Measurements from ENCODE around the gene TCERG1L.
"Not testable (repeated sequence)": the region's sequence is repeated elsewhere in the genome, so short reads cannot be mapped to it uniquely, and the experiment has no call there.

Gene TCERG1L

DNA sequence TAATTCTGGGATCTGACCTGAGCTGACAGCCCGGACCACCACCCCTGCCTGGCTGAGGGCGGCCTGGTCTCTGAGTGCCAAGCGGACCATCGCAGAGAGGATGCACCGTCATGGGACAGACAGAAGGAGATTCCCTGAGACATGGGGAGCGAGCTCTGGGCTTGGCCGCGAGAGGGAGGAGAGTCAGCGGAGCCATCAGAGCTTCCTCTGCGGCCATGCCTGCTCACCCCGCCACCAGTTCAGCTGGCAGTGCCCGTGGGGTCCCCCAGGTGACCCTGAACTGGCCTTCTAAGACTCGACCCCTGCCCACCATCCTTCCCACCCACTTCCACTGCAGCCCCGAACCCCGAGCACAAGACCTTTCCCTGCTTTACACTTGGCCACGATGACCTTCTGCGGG, 152.8 kb downstream of the TCERG1L start:
- DNase-seq = no peak

DNA sequence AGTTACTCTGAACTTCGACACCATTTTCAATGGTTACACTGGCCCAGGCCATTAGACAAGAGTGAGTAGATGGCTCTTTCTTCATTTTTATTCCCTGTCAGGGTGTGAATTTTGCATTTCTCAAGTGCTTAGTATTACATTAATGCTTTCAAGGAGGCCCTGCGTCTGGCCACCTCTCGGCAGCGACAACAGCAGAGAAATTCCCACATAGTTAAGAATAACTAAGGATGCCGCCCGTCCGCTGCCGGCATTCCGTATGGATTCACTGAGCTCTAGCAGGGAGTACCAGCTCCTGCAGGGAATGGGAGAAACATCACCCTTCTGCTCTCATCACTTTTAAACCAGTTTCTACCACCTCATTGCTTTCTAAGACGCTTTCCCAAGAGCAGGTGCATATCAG, 153.6 kb downstream of the TCERG1L start:
- DNase-seq = no peak

DNA sequence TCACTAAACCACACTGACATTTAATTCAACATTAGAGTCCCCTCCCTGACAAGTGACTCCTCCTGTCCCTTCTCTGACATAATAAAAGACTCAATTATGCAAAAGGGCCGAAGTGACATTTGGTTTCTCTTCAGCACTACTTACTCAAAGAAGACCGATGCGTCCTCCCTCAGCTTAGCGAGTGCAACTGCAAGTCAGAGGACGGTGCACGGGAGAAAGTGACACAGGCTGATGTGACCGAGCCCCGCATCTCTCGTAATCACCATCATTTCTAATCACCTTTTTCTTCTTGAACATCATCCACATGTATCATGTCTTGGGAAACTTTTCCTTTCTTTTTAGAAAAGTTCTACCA, 155.7 kb downstream of the TCERG1L start:
- no peak for DNase-seq

DNA sequence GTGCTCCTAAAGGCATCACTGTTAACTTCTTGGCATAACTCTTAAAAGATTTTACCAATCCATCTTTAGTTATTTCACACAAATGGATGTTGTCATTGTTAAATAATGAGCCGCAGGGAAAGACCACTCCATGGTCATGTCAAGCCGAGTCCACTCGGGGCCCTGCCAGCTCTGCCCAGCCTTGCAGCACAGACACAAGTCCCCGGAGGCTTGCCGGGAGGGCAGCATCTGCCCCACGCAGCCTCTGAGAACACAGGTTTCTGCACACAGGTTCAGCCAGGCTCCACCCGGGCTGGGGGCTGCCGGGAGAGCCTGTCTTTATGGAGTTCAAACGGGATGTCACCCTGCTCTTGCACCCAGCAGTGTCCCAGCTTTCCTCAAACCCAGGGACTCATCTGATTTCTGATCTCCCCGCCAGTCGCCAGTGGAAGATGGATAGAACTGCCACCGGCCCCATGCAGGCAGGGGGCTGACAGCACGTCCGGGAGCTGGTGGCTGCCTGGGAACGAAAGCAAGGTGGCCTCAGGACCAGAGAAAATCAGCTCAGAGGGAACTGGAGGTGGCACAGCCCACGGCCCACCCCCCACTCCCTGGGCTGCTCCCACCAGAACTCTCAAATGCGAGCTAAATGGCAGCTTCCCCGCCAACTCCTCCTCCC, 156.2 kb downstream of the TCERG1L start:
- no peak for DNase-seq

DNA sequence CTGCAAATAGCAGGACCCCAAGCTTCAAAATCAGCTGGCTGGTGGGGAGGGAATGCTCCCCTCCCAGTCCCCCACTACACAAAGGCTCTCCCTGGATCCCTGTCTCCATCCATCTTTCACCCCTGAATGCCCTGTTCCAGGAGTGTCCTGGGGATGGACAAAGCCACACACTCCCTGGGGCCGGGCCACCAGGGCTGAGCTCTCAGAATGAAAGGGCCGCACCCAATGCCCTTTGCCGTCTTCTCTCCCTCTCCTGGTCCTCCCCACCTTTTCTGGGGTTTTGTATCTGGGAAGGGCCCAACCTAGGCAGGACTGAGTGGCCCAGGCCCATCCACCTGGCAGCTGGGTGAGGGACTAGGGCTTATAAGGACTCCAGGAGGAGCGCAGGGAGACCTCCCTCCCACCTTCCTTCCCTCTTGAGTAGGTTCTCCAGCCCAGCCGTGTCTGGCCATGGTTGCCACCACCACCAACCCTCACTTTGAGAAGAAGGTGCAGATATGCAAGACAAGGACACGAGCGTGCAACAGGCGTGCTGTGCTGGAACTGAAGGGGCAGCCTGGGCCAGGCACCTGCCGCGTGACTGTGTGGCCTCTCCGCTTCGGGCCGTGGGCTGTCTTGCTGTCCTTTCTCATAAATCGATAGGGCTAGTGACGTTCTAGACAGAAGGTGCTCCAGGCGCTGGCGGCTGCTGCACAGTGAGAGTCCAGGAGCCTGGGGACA, 157.1 kb downstream of the TCERG1L start:
- DNase-seq = no peak

DNA sequence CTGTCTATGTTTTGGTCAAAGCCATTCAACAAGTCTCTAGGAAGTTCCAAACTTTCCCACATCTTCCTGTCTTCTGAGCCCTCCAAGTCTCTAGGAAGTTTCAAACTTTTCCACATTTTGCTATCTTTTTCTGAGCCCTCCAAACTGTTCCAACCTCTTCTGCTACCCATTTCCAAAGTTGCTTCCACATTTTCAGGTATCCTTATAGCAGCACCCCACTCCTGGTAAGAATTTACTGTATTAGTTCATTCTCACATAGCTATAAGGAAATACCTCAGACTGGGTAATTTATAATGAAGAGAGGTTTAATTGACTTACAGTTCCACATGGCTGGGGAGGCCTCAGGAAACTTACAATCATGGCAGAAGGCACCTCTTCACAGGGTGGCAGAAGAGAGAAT, 159.1 kb downstream of the TCERG1L start:
- not testable (repeated sequence) for DNase-seq

DNA sequence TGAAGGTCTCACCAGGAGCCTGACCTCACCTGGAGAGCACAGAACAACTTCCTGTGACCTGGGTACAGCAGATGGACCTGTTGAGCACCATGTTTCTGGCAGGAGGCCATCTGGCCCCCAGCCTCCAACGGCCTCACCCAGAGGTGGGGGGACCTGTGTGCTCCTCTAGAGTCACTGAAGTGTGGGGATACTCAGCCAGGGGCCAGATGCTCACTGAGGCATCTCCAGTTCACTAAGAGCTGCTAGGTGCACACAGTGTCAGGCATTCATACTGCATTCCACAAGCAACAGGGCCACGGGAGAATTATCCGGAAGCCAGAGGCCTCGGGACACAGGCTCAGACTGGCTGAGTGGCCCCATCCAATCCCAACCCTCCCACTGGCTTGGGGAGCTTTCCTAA, 161.4 kb downstream of the TCERG1L start:
- no peak for DNase-seq

DNA sequence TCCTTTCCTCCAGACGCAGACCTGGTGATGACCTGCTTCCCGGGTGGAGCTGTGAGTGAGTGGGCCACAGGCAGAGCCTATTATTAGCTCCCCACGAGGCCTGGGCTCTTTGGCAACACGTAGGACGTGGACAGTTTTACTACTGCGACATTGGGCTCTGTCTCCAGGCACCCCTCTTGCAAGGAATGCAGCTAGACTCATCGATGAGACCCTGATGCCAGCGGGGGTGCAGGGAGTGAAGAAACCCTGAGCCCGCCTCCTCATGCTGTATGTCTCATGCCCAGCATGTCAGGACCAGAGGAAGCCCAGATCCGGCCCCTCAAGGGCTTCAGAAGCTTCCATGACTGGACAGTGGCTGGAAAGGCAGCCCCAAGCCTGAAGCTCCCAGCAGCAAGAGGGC, 161.9 kb downstream of the TCERG1L start:
- no peak for DNase-seq

DNA sequence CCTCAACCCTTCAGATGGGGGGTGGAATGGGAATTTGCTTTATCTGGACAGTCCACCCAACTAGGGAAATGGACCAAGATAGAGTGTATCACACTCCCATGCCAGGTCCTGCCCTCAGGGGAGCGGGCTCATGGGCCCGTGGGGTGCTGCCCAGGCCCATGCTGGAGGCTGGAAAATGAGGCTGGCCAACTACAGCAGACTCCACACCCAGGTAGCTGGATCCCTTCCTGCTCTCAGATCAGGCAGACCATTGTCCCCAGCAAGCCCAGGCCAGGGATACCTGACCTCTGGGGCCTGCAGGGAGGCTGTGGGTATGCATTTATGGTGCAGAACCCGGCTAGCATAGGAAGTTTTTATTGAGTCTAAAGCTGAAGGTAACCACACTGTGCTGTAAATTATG, 162.4 kb downstream of the TCERG1L start:
- DNase-seq = no peak

DNA sequence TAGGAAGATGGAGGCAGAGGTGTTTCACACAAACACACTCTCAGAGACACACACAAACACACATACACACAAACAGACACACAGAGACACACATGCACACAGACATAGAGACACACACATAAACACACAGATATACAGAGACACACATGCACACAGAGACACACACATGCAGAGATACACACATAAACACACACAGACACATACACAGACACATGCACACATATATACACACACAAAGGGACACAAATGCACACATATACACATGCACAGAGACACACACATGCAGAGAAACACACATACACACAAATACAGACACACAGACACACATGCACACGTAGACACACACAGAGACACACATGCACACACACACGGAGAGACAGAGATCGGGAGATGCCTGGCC, 163.3 kb downstream of the TCERG1L start:
- no peak for DNase-seq

DNA sequence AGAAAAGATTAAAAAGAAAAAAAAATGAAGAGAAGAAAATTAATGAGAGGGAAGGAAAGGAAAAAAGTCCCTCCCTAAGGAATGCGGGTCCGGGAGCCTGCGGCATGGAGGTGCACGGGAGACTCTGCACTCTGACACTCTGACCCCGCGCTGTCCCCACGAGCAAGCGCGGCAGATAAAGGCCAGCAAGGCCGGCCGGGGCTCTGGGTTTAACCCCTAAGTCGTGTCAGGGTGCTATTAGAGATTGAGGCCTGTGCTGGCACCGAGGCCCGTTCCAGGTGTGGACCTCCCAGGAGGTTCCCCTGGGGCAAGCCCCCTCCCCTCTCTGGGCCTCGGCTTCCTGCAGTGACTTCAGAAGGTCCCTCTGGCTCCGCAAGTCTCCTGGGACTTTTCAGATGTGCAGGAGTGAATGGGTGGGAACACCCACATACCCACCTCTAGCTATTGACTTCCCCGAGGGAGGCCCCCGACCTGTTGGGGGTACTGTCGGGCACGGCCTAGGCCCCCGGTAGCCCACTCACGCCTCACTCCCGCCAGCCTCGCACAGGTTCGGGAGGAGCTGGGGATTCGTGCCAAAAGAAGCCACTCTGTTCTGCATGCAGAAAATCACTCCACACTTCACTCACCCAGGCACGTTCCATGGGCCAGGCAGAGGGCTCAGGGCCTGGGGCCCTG, 164.1 kb downstream of the TCERG1L start:
- no peak for DNase-seq

DNA sequence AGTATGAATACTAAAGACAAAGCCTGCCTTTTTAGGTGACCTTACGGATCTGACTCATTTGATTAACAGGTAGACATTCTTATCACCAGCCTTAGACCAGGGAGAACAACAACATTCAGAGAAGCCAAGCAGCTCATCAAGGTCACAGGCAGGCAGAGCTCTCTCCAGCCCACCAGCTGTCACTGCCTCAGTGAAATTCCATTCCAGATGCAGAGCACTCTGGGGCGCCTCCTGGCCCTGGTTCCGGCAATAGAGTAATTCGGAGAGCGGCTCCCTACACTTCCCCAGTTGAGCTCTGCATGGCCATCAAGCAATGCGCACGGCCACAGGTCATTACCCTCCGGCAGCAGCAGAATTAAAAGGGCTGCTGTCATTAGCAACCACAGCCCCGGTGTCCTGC, 164.7 kb downstream of the TCERG1L start:
- DNase-seq = no peak

DNA sequence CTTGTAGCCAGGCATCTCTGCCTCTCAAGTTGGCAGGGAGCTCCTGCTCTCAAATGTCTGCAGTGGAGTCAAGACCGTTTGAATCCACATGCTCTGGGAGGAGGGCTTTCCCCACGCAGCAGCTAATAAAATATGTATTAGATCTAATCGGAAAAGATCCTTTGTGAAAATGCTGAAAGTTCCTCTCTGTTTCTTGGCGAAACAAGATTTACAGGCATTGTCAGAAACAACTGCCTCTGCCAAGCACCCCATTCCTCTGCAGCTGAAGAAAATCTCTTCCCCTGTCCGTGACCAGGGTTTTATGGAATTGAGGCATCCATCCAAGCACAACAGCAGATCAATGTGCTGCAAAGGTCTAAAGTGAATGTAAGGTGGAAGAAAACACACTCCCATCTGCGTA, 165.8 kb downstream of the TCERG1L start:
- no peak for DNase-seq

DNA sequence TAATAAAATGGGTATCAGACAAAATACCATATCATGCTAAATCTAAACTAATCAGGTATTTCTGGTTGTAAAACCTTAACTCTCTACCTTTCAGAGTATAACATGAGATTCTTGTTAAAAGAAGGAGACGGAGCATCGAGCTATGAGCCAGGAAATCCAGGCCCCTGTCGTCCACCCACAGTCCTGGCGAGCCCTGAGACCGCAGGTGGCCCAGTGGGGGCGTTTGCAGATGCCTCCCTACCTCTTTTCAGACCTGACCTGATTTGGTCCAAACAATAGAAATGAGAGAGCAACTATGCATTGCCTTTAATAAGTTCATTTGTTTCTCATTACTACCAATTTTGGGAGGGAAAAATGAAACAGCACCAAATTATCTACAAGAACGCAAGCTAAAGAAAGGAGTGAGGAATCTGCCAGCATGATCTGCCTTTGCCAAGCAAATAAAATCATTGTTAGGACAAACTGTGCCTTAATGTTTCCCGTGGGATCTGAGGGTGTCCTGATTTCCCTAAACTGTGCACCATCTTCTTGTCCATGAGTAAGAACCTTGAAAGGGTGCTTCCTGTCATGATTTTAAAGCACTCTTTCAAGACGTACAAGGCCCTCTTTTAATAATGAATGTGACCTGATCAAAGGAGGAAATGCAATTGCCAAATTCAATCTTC, 166.7 kb downstream of the TCERG1L start:
- no peak for DNase-seq

DNA sequence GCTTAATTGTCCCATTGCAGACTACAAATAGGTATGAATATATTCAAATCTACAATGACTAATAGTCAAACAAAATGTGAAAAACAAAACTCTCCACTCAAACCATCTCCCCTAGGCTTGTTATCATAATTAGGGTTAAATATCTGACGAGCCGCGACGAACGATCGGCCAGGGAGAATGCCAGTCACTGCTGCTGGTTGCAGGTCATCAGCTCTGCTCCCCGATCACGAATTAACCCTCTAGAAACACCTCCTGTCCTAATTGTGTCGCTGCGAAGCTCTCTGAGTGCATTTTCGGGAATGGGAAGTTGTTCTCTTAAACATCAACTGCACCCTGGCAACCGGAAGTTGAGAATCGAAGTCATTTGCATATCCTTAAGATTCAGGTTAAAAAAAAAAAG, 167.3 kb downstream of the TCERG1L start:
- no peak for DNase-seq

DNA sequence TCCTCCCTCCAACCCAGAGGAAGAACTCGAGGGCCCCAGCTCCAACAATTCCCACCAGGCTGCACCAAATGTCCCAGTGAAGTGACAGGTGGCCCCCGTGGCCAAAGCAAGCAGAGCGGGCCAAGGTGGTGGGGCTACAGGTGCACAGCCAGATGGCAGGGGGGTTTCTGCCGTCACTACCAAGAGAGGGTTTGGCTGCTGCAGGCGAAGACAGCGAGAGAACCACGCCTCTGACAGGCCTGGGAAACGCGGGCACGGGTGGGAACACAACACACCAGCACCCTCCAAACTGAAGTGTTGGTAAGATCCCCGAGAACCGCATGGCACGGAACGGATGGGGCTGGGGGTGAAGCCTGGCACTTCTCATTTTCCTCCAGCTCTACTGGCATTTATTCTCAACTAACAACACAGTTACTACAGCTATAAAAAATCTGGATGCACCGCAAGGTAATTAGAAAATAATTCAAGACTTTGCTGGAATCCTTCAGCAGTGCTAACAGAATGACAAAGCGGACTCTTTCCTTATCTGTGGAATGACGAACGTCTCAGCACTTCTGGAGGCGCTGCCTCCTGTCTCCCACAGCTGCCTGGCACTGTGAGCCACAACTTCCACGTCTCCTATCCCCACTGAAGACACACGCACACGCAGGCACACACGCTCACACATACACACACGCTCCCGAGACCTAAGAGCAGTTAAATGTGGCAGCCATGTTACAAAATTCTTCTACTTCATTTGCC, 167.9 kb downstream of the TCERG1L start:
- DNase-seq = no peak

DNA sequence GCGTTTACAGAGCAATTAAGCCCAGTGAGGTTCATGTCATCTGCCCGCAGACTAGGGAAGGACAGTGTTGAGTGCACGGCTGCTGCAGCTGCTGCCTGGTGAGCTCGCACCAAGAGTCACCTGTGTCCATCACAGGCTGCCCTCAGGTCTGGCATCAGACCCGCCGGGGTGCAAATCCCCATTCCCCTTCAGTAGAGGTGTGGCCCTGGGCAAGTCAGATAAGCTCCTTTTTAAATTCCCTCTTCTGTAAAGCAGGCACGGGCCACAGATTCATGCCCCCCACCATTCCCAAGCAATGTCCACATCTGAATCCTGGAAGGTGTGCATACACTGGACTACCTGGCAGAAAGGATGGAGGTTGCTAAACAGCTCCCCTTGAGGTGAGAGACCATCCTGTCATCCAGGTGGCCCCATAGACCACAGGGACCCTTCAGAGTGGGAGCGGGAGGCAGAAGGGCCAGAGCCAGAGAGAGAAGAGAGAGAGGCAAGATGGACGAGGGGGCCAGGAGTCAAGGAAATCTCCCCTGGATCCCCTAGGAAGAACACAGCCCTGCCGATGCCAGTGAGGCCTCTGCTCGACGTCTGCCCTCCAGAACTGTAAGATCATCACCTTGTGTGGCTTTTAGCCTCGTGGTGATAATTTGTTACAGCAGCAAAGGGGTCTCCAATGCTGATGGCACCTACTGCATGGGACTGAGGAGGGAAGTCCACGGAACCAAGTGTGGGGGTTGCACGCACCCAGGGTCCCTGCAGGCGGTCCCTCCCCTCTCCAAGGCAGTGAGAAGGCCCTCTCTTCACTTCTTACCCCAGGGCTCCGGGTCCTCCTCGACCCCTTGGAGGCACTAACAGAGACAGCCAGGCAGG, 168.8 kb downstream of the TCERG1L start:
- DNase-seq = no peak

DNA sequence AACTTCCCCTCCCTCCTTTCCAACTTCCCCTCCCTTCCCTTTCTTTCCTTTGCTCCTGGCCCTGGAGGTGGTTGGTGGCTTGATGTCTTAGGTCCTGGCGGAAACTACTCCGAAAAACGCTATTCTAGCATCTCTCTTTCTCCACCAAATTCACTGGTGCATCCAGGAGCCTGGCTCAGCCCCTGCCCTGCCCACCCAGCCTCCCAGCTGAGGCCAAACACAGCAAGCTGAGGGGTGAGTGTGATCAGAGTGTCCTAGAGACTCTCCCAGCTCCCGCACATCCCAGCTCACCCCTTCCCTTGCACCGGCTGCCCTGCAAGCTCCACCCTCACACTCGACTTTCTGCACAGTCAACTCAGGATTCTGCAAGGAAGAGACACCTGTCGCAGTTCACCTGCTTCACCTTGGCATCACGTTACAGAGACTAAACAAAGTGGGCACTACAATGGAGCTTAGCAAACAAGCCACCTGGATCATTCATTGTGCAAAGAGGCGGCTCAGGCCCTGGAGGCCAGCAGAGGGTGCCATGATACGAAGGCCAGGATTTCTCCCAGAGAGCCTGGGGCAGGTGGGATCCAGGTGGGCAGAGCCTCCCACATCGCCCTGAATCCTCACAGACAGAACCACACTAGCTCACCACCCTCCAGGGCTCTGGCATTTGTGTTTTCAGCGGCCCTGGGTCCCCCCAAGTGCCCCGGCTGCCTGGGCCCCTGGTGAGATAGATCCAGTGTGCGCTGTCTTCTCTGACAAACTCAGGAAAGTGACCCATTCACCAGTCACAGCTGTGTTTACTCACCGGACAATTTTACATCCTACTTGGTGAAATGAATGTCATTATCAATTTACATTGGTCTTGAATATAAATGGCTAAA, 169.6 kb downstream of the TCERG1L start:
- no peak for DNase-seq

DNA sequence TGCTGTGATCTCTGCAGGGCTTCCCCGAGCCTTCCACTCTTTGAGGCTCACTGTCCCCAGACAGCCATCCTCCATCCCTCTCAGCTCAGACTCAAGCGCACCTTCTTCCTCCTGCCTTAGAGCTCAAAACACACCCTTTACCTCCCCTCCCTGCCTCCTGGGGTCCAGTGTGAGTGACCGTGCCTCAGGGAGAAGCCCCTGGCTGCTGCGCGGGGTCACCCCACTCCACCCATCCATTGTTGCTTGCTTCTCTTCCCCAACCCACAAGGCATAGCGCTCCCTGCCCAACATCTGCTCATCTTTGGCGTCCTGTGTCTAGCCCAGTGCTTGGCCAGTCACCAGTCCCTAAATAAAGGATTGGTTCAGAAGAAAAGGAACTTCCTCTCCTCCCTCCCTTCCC, 170.3 kb downstream of the TCERG1L start:
- DNase-seq = no peak

DNA sequence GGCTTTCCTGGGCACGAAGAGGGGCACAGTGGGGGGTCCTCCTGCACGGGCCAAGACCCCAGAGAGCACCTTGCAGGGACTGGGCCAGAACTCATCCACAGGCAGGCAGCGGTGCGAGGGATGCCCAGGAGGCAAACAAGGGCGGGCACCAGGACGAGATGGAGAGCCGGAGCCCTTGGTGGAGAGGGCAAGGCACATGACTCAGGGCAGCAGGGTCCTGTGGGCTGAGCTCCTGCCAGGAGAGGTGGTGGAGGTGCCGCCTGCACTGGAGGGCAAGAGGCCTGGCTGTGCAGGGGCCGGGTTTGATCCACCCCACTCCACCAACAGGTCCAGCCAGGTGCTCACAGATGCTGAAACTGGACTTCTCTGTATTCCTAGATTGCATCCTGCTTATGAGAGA, 170.9 kb downstream of the TCERG1L start:
- DNase-seq = no peak

DNA sequence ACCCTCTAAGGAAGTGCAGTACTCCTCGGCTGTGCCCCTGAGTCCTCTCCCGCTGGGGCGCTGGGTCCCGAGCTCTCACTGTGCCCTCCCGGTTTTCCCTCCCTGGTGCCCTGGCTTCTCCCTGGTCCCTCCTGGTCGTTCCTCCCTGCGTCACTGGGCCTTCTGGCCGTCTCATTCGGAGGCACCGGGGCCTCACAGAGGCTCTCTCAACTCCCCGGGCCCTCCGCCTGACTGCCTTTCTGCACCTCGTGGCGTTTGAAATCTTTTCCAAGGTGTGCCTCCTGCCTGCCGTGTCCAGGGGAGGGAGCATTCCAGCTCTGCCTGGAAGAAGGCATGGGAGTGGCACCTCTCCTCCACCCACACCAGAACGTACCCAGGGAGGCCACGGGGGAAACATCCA, 174.3 kb downstream of the TCERG1L start:
- DNase-seq = no peak
